ENCODE measurements around the gene NASP.

Gene NASP

GRCh38 chr1:45660336-45660735 lies 76.5 kb downstream of the NASP start:
- no peak overlapping the region for H3K4me3 ChIP-seq (ENCODE audit: control insufficient read depth, low read depth, low read length)
- TF ChIP-seq CTCF (IDR thresholded peaks at IDR 0.05; ENCODE audit: control insufficient read depth, insufficient read depth, low read depth, low read length, missing control alignments): no peak
- no peak for DNase-seq (ENCODE audit: low read depth)

- no peak overlapping the region for H3K4me3 ChIP-seq (ENCODE audit: control insufficient read depth, low read depth, low read length)
- no peak for TF ChIP-seq CTCF (IDR thresholded peaks at IDR 0.05; ENCODE audit: control insufficient read depth, insufficient read depth, low read depth, low read length, missing control alignments)
- DNase-seq (ENCODE audit: low read depth): no peak
These were observed 83.0 kb downstream of the NASP start for GRCh38 chr1:45666836-45667235.

GRCh38 chr1:45667321-45668111 lies 83.7 kb downstream of the NASP start:
- DNase-seq (ENCODE audit: low read depth): no peak
- H3K4me3 ChIP-seq (ENCODE audit: control insufficient read depth, low read depth, low read length): no peak overlapping the region
- no peak for TF ChIP-seq CTCF (IDR thresholded peaks at IDR 0.05; ENCODE audit: control insufficient read depth, insufficient read depth, low read depth, low read length, missing control alignments)

Measured in AG09309 (cell line).